ENCODE measurements around the gene SMARCD2. TPM values are rescaled to one million over a fixed set of nuclear protein-coding genes. Genes with fewer than 3 reads are reported as not detected.

Gene SMARCD2
- total RNA-seq, 8 experiments from 2014 or later, result 10.7 to 114 (median 24.8) TPM

GRCh38 chr17:63826468-63827001 lies 15.9 kb downstream of the SMARCD2 start:
- peak overlapping the region; percentile 5 to 99 for H3K27ac ChIP-seq
- peak overlapping the region; percentile 72 to 95 (median 74) for H3K4me3 ChIP-seq
- ATAC-seq (replicated peaks in 6 of 8), result peak in 5 of 8 experiments; percentile 1 to 17 (median 4)

GRCh38 chr17:63824362-63824761 lies 18.1 kb downstream of the SMARCD2 start:
- H3K4me1 ChIP-seq (replicated peaks in 1 of 2), result peaks cover 9 to 10% of the 10 kb centered on the region in 2 donors
- no peak overlapping the region for H3K4me3 ChIP-seq
- in situ Hi-C loops (cut with MboI; ENCODE audit: low pct_unique_long_range_greater_than_20kb in 2 of 9, low sequenced_read_pairs in 9 of 9, unreplicated experiment in 9 of 9), result no loop called here
- no peak overlapping the region for H3K27ac ChIP-seq
- ATAC-seq (replicated peaks in 6 of 8), result no peak
- 64 to 100% (median 99%) methylated on average over 1 to 8 of the region's 9 CpGs; no CpG with 5 or more reads in 5 of the 10 experiments for WGBS, 10 experiments

More at GRCh38 chr17:63826468-63827001, 15.9 kb downstream of the SMARCD2 start:
- peaks cover 9 to 10% of the 10 kb centered on the region in 2 donors for H3K4me1 ChIP-seq (replicated peaks in 1 of 2)
- WGBS, 10 experiments, result 0 to 8% (median 0%) methylated on average over 1 to 22 of the region's 31 CpGs
- in situ Hi-C loops (cut with MboI; ENCODE audit: low pct_unique_long_range_greater_than_20kb in 2 of 9, low sequenced_read_pairs in 9 of 9, unreplicated experiment in 9 of 9), result no loop called here

GRCh38 chr17:63823659-63824331 lies 18.7 kb downstream of the SMARCD2 start:
- Histone ChIP-seq H3K4me1 (replicated peaks in 1 of 2) (peaks cover 8 to 9% of the 10 kb centered on the region in 2 donors), H3K4me3 (no peak overlapping the region), H3K27ac (no peak overlapping the region)
- no peak for ATAC-seq (replicated peaks in 6 of 8)
- 82 to 100% (median 97%) methylated on average over 2 to 10 of the region's 13 CpGs; no CpG with 5 or more reads in 4 of the 10 experiments for WGBS, 10 experiments
- in situ Hi-C loops (cut with MboI; ENCODE audit: low pct_unique_long_range_greater_than_20kb in 2 of 9, low sequenced_read_pairs in 9 of 9, unreplicated experiment in 9 of 9), result no loop called here

GRCh38 chr17:63822537-63822936 lies 19.9 kb downstream of the SMARCD2 start:
- H3K4me1 ChIP-seq (replicated peaks in 1 of 2), result peaks cover 0 to 4% of the 10 kb centered on the region in 2 donors
- H3K4me3 ChIP-seq, result no peak overlapping the region
- ATAC-seq (replicated peaks in 6 of 8), result no peak
- in situ Hi-C loops (cut with MboI; ENCODE audit: low pct_unique_long_range_greater_than_20kb in 2 of 9, low sequenced_read_pairs in 9 of 9, unreplicated experiment in 9 of 9), result no loop called here
- no peak overlapping the region for H3K27ac ChIP-seq

GRCh38 chr17:63821804-63822203 lies 20.7 kb downstream of the SMARCD2 start:
- ATAC-seq (replicated peaks in 6 of 8), result no peak
- Histone ChIP-seq H3K4me3 (no peak overlapping the region), H3K27ac (no peak overlapping the region), H3K4me1 (replicated peaks in 1 of 2) (peaks cover 0 to 4% of the 10 kb centered on the region in 2 donors)
- in situ Hi-C loops (cut with MboI; ENCODE audit: low pct_unique_long_range_greater_than_20kb in 2 of 9, low sequenced_read_pairs in 9 of 9, unreplicated experiment in 9 of 9), result no loop called here
- WGBS, 10 experiments, result 67 to 100% (median 97%) methylated on average over 1 to 5 of the region's 6 CpGs; no CpG with 5 or more reads in 4 of the 10 experiments

GRCh38 chr17:63820963-63821561 lies 21.4 kb downstream of the SMARCD2 start:
- peak in 3 of 8 experiments; percentile 12 to 21 (median 15) for ATAC-seq (replicated peaks in 6 of 8)
- Histone ChIP-seq H3K4me1 (replicated peaks in 1 of 2) (peaks cover 0 to 3% of the 10 kb centered on the region in 2 donors), H3K4me3 (no peak overlapping the region), H3K27ac (no peak overlapping the region)
- WGBS, 10 experiments, result 60 to 100% (median 80%) methylated on average over 1 to 10 of the region's 10 CpGs; no CpG with 5 or more reads in 1 of the 10 experiments
- in situ Hi-C loops (cut with MboI; ENCODE audit: low pct_unique_long_range_greater_than_20kb in 2 of 9, low sequenced_read_pairs in 9 of 9, unreplicated experiment in 9 of 9), result no loop called here

- no peak overlapping the region for H3K27ac ChIP-seq
- H3K4me1 ChIP-seq (replicated peaks in 1 of 2), result no peaks in the 10 kb centered on the region
- ATAC-seq (replicated peaks in 6 of 8), result peak in 5 of 8 experiments; percentile 20 to 39 (median 36)
- no peak overlapping the region for H3K4me3 ChIP-seq
- WGBS, 10 experiments, result 50 to 90% (median 76%) methylated on average over 1 to 5 of the region's 21 CpGs; no CpG with 5 or more reads in 3 of the 10 experiments
- in situ Hi-C loops (cut with MboI; ENCODE audit: low pct_unique_long_range_greater_than_20kb in 2 of 9, low sequenced_read_pairs in 9 of 9, unreplicated experiment in 9 of 9), result no loop called here
Measured at GRCh38 chr17:63819585-63820537, 22.6 kb downstream of the SMARCD2 start.

- in situ Hi-C loops (cut with MboI; ENCODE audit: low pct_unique_long_range_greater_than_20kb in 2 of 9, low sequenced_read_pairs in 9 of 9, unreplicated experiment in 9 of 9), result no loop called here
- Histone ChIP-seq H3K27ac (no peak overlapping the region), H3K4me3 (no peak overlapping the region), H3K4me1 (replicated peaks in 1 of 2) (no peaks in the 10 kb centered on the region)
- WGBS, 10 experiments, result 50 to 100% (median 82%) methylated on average over 1 to 6 of the region's 6 CpGs
- ATAC-seq (replicated peaks in 6 of 8), result peak in 1 of 8 experiments; percentile 5
Measured at GRCh38 chr17:63819131-63819530, 23.4 kb downstream of the SMARCD2 start.

- peak in 2 of 8 experiments; percentile 15 to 18 for ATAC-seq (replicated peaks in 6 of 8)
Measured at GRCh38 chr17:63817736-63818385, 24.6 kb downstream of the SMARCD2 start.

GRCh38 chr17:63816669-63817068 lies 25.8 kb downstream of the SMARCD2 start:
- no peak overlapping the region for H3K27ac ChIP-seq
- WGBS, 10 experiments, result 73 to 100% (median 94%) methylated on average over 1 to 4 of the region's 4 CpGs; no CpG with 5 or more reads in 1 of the 10 experiments
- ATAC-seq (replicated peaks in 6 of 8), result no peak

More at GRCh38 chr17:63817736-63818385, 24.6 kb downstream of the SMARCD2 start:
- Histone ChIP-seq H3K27ac (no peak overlapping the region), H3K4me3 (no peak overlapping the region), H3K4me1 (replicated peaks in 1 of 2) (no peaks in the 10 kb centered on the region)
- in situ Hi-C loops (cut with MboI; ENCODE audit: low pct_unique_long_range_greater_than_20kb in 2 of 9, low sequenced_read_pairs in 9 of 9, unreplicated experiment in 9 of 9), result no loop called here
- WGBS, 10 experiments, result 86 to 100% (median 94%) methylated on average over 2 to 11 of the region's 27 CpGs

GRCh38 chr17:63816123-63816522 lies 26.4 kb downstream of the SMARCD2 start:
- 50 to 100% (median 80%) methylated on average over 1 to 2 of the region's 2 CpGs; no CpG with 5 or more reads in 1 of the 10 experiments for WGBS, 10 experiments
- Histone ChIP-seq H3K27ac (no peak overlapping the region), H3K4me3 (no peak overlapping the region), H3K4me1 (replicated peaks in 1 of 2) (no peaks in the 10 kb centered on the region)
- in situ Hi-C loops (cut with MboI; ENCODE audit: low pct_unique_long_range_greater_than_20kb in 2 of 9, low sequenced_read_pairs in 9 of 9, unreplicated experiment in 9 of 9), result no loop called here
- no peak for ATAC-seq (replicated peaks in 6 of 8)

More at GRCh38 chr17:63816669-63817068, 25.8 kb downstream of the SMARCD2 start:
- H3K4me3 ChIP-seq, result no peak overlapping the region
- in situ Hi-C loops (cut with MboI; ENCODE audit: low pct_unique_long_range_greater_than_20kb in 2 of 9, low sequenced_read_pairs in 9 of 9, unreplicated experiment in 9 of 9), result no loop called here
- H3K4me1 ChIP-seq (replicated peaks in 1 of 2), result no peaks in the 10 kb centered on the region

GRCh38 chr17:63809970-63810369 lies 32.5 kb downstream of the SMARCD2 start:
- WGBS, 10 experiments, result 84 to 100% (median 90%) methylated on average over 2 to 8 of the region's 9 CpGs; no CpG with 5 or more reads in 1 of the 10 experiments
- no peak for ATAC-seq (replicated peaks in 6 of 8)
- H3K4me3 ChIP-seq, result no peak overlapping the region
- H3K4me1 ChIP-seq (replicated peaks in 1 of 2), result no peaks in the 10 kb centered on the region
- H3K27ac ChIP-seq, result no peak overlapping the region
- in situ Hi-C loops (cut with MboI; ENCODE audit: low pct_unique_long_range_greater_than_20kb in 2 of 9, low sequenced_read_pairs in 9 of 9, unreplicated experiment in 9 of 9), result no loop called here
